ENCODE results near the gene PDZRN4. TPM values are rescaled to one million over a fixed set of nuclear protein-coding genes. Genes with fewer than 3 reads are reported as not detected.

PDZRN4 gene
- total RNA-seq, 3 donors from 2014 or later = 0.98 to 53.4 (median 2.8) TPM

DNA sequence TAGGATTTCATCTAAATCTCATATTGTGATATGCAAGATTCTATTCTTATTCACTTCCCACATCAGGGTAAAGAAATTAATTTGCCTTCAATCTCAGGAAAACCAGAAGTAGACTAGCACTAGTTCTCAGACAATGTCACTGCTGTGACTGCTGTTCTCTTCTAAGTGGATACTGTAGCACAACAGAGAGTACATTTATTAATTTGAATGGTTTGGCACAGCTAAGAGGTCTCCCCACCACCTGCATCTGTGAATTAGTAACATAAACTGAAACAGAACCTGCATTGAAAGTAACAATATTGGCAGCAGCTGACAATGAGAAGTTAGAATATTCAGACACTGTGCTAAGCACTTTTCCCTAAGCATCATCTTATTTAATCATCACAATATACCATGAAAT, 253.1 kb downstream of the PDZRN4 start:
- no peaks in the 10 kb centered on the region for H3K27me3 ChIP-seq
- H3K9me3 ChIP-seq = no peaks in the 10 kb centered on the region
- intact Hi-C loops (cut with DNase I; ENCODE audit: low total_unique reads) = no loop called here
- H3K27ac ChIP-seq = no peak overlapping the region
- no peak for TF ChIP-seq POLR2A (IDR thresholded peaks at IDR 0.05)
- TF ChIP-seq POLR2AphosphoS5 (IDR thresholded peaks at IDR 0.05) = no peak
- TF ChIP-seq, protein P1, sequence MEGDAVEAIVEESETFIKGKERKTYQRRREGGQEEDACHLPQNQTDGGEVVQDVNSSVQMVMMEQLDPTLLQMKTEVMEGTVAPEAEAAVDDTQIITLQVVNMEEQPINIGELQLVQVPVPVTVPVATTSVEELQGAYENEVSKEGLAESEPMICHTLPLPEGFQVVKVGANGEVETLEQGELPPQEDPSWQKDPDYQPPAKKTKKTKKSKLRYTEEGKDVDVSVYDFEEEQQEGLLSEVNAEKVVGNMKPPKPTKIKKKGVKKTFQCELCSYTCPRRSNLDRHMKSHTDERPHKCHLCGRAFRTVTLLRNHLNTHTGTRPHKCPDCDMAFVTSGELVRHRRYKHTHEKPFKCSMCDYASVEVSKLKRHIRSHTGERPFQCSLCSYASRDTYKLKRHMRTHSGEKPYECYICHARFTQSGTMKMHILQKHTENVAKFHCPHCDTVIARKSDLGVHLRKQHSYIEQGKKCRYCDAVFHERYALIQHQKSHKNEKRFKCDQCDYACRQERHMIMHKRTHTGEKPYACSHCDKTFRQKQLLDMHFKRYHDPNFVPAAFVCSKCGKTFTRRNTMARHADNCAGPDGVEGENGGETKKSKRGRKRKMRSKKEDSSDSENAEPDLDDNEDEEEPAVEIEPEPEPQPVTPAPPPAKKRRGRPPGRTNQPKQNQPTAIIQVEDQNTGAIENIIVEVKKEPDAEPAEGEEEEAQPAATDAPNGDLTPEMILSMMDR (IDR thresholded peaks at IDR 0.05) = no peak
- no peaks in the 10 kb centered on the region for H3K36me3 ChIP-seq
- H3K4me1 ChIP-seq = no peaks in the 10 kb centered on the region
- no peak overlapping the region for H3K4me3 ChIP-seq
- DNase-seq (ENCODE audit: low spot score in 2 of 2) = no peak

DNA sequence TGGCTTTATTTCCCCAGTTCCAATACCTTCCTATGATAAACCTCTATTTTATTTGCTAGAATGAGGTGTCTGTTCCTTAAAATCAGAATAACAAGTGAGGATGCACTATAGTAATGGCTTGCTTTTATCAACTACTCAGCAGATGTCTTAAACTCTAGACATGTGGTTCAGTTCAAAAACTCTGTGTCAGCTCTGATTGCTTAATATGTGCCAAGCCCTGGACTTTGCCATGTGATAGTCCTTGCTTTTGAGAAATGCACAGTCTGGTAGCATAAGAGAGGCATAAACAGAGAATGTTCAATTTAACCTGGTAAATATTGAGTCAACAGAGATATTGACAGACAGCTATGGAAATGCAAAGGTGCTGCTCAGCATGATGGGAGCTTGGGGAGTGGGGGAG, 254.8 kb downstream of the PDZRN4 start:
- no peaks in the 10 kb centered on the region for H3K36me3 ChIP-seq
- no peaks in the 10 kb centered on the region for H3K27me3 ChIP-seq
- no peak overlapping the region for H3K27ac ChIP-seq
- TF ChIP-seq POLR2A (IDR thresholded peaks at IDR 0.05) = no peak
- TF ChIP-seq, protein P1 (IDR thresholded peaks at IDR 0.05) = no peak
- no peaks in the 10 kb centered on the region for H3K9me3 ChIP-seq
- H3K4me3 ChIP-seq = no peak overlapping the region
- no peak for DNase-seq (ENCODE audit: low spot score in 2 of 2)
- intact Hi-C loops (cut with DNase I; ENCODE audit: low total_unique reads) = no loop called here
- H3K4me1 ChIP-seq = no peaks in the 10 kb centered on the region

- intact Hi-C loops (cut with DNase I; ENCODE audit: low total_unique reads) = no loop called here
- Histone ChIP-seq H3K4me3 (no peak overlapping the region), H3K9me3 (no peaks in the 10 kb centered on the region), H3K36me3 (no peaks in the 10 kb centered on the region), H3K4me1 (no peaks in the 10 kb centered on the region), H3K27me3 (no peaks in the 10 kb centered on the region), H3K27ac (no peak overlapping the region)
- no peak for DNase-seq (ENCODE audit: low spot score in 2 of 2)
- TF ChIP-seq, protein P1 (IDR thresholded peaks at IDR 0.05) = no peak
- no peak for TF ChIP-seq POLR2AphosphoS5 (IDR thresholded peaks at IDR 0.05)
- TF ChIP-seq POLR2A (IDR thresholded peaks at IDR 0.05) = no peak
These were observed 255.6 kb downstream of the PDZRN4 start for GRCh38 chr12:41443690-41444089.

GRCh38 chr12:41452838-41453407, 264.8 kb downstream of the PDZRN4 start:
- H3K36me3 ChIP-seq = no peaks in the 10 kb centered on the region
- no peaks in the 10 kb centered on the region for H3K27me3 ChIP-seq
- H3K4me3 ChIP-seq = no peak overlapping the region
- H3K27ac ChIP-seq = no peak overlapping the region
- no peak for TF ChIP-seq POLR2A (IDR thresholded peaks at IDR 0.05)
- no peak for TF ChIP-seq POLR2AphosphoS5 (IDR thresholded peaks at IDR 0.05)
- no peaks in the 10 kb centered on the region for H3K9me3 ChIP-seq
- no peaks in the 10 kb centered on the region for H3K4me1 ChIP-seq
- intact Hi-C loops (cut with DNase I; ENCODE audit: low total_unique reads) = no loop called here
- DNase-seq (ENCODE audit: low spot score in 2 of 2) = no peak

DNA sequence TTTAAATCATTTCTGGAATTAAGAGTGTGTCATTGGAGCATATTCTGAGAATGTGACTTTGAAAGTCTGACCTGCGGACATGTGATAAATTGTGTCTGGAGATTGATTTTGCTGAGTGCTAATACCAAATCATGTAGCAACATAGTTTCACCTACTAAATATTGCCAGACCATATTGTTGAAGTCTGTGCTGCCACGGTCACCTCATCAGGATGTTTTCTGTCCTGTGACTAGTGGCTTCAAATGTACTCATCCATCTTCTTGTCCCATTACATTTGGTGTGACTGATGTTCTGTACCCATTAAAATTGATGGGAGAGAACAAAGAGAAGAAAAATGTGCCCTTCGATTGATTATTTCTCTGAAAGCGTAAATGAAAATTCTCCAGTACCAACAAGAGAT, 265.3 kb downstream of the PDZRN4 start:
- intact Hi-C loops (cut with DNase I; ENCODE audit: low total_unique reads) = no loop called here
- no peaks in the 10 kb centered on the region for H3K4me1 ChIP-seq
- H3K27me3 ChIP-seq = no peaks in the 10 kb centered on the region
- H3K9me3 ChIP-seq = no peaks in the 10 kb centered on the region
- no peak for TF ChIP-seq POLR2A (IDR thresholded peaks at IDR 0.05)
- no peak for TF ChIP-seq POLR2AphosphoS5 (IDR thresholded peaks at IDR 0.05)
- TF ChIP-seq, protein P1 (IDR thresholded peaks at IDR 0.05) = no peak
- no peak overlapping the region for H3K27ac ChIP-seq
- H3K4me3 ChIP-seq = no peak overlapping the region
- no peaks in the 10 kb centered on the region for H3K36me3 ChIP-seq
- no peak for DNase-seq (ENCODE audit: low spot score in 2 of 2)
